Calu3 (cell line): ENCODE data around the gene F2RL1. TPM values are rescaled to one million over a fixed set of nuclear protein-coding genes. Genes with fewer than 3 reads are reported as not detected.
"Not testable (repeated sequence)": the region's sequence is repeated elsewhere in the genome, so short reads cannot be mapped to it uniquely, and the experiment has no call there.

Experiments
- BruUV-seq: library from RNA; stranded (reverse); fragments of 400-500 nt; replicated peaks from 2 replicates; lab custom pipeline; 2021; lab: Mats Ljungman, UMichigan
- CTCF ChIA-PET: fragments of 300-600 bp; sonication (Branson Sonifier 250); formaldehyde crosslinking; loops from one replicate; lab custom pipeline; 2022; ENCODE audit warnings: antibody characterized with exemption; lab: Charles Lee
- DNase-seq: peaks from one replicate; pipeline ENCODE4 v3.0.0; 2022
- H3K27ac Mint-ChIP-seq: one replicate; pipeline ENCODE4 v1.8.0; 2022; ENCODE audit warnings: mixed read lengths; ENCODE audit not compliant: unreplicated experiment
- H3K27me3 Mint-ChIP-seq: one replicate; pipeline ENCODE4 v1.8.0; 2022; ENCODE audit warnings: mixed read lengths; ENCODE audit not compliant: unreplicated experiment
- H3K36me3 Mint-ChIP-seq: one replicate; pipeline ENCODE4 v1.8.0; 2022; ENCODE audit warnings: mild to moderate bottlenecking, moderate library complexity, mixed read lengths; ENCODE audit not compliant: insufficient read depth, unreplicated experiment
- H3K4me1 Mint-ChIP-seq: one replicate; pipeline ENCODE4 v1.8.0; 2022; ENCODE audit warnings: mild to moderate bottlenecking, low read depth, mixed read lengths; ENCODE audit not compliant: unreplicated experiment
- H3K4me3 Mint-ChIP-seq: one replicate; pipeline ENCODE4 v1.8.0; 2022; ENCODE audit warnings: mild to moderate bottlenecking, low read depth, moderate library complexity, mixed read lengths; ENCODE audit not compliant: unreplicated experiment
- H3K9me3 Mint-ChIP-seq: one replicate; pipeline ENCODE4 v1.8.0; 2022; ENCODE audit warnings: low read depth, mixed read lengths; ENCODE audit not compliant: unreplicated experiment
- CTCF ChIP-seq: fragments of 200-600 bp; IDR thresholded peaks from one replicate; pipeline ENCODE4 v1.8.0; 2022; ENCODE audit warnings: antibody characterized with exemption; ENCODE audit not compliant: unreplicated experiment
- intact Hi-C: fragments of 100-400 bp; cut with micrococcal nuclease; formaldehyde crosslinking; loops from one replicate; pipeline ENCODE4 v1.10.0; 2022; ENCODE audit not compliant: unreplicated experiment
- total RNA-seq: library from RNA; stranded (reverse); gene quantifications from 2 replicates; pipeline ENCODE4 v1.2.3, GENCODE V29; 2022

F2RL1 gene
- total RNA-seq, 1 experiment from 2014 or later: 122 TPM

DNA sequence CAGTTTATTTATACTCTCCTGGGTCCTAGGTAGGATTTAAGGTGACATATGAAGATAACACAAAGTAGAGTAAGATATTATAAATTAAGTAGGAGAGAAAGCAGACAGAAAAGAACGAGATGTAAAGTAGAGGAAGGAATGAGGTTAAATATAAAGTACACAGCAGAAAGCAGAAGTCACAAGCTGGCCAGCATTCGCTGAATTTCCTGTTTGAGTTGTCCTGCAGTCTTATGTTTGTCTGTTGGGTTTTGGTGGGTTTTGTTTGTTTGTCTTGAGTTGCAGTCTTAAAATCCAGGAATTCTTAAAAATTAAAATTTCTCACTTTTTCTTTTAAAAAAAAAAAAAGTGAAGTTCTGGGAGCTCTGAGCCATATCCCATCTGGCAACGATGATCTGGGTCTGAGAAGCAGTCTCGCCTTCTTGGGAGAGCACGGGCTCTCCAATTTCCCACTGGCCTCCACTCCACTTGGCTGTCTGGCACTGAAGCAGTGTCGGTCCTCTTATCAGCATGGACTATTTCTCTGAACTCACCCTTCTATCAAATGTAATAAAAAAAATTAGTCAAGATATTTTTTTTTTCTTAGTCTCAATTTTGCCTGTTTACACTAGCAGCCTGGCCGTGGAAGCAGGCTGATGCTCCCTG lies 33.0 kb downstream of the F2RL1 start:
- H3K36me3 Mint-ChIP-seq: no peaks in the 10 kb centered on the region
- no peak overlapping the region for H3K27ac Mint-ChIP-seq
- DNase-seq: no peak
- TF ChIP-seq CTCF: no peak
- H3K4me1 Mint-ChIP-seq: peaks cover 26% of the 10 kb centered on the region
- no peak overlapping the region for H3K4me3 Mint-ChIP-seq
- no peaks in the 10 kb centered on the region for H3K27me3 Mint-ChIP-seq
- peaks cover 3% of the 10 kb centered on the region for H3K9me3 Mint-ChIP-seq
- CTCF ChIA-PET: interaction anchor here (0.6 to 0.7 kb wide), 2 partner anchors 11 to 63 kb away, joined by 3 to 7 read pairs; no protein-coding TSS in a partner anchor
- BruUV-seq: no TSS peak
- intact Hi-C loops: no loop called here

- Mint-ChIP-seq H3K36me3 (no peaks in the 10 kb centered on the region), H3K27me3 (no peaks in the 10 kb centered on the region), H3K4me1 (peaks cover 29% of the 10 kb centered on the region), H3K4me3 (no peak overlapping the region), H3K27ac (no peak overlapping the region), H3K9me3 (peaks cover 3% of the 10 kb centered on the region)
- intact Hi-C loops: no loop called here
- CTCF ChIA-PET: interaction anchor here (0.6 to 0.7 kb wide), 2 partner anchors 68 to 124 kb away, joined by 3 read pairs; no protein-coding TSS in a partner anchor
- BruUV-seq: no TSS peak
- no peak for TF ChIP-seq CTCF
- DNase-seq: no peak
Measured at GRCh38 chr5:76852772-76853171, 33.9 kb downstream of the F2RL1 start.

GRCh38 chr5:76853741-76854140 lies 34.9 kb downstream of the F2RL1 start:
- DNase-seq, H3K4me3 Mint-ChIP-seq, H3K36me3 Mint-ChIP-seq, CTCF ChIA-PET, intact Hi-C loops, H3K27me3 Mint-ChIP-seq, H3K9me3 Mint-ChIP-seq, BruUV-seq, H3K27ac Mint-ChIP-seq: not testable (repeated sequence)
- peaks cover 29% of the 10 kb centered on the region for H3K4me1 Mint-ChIP-seq

DNA sequence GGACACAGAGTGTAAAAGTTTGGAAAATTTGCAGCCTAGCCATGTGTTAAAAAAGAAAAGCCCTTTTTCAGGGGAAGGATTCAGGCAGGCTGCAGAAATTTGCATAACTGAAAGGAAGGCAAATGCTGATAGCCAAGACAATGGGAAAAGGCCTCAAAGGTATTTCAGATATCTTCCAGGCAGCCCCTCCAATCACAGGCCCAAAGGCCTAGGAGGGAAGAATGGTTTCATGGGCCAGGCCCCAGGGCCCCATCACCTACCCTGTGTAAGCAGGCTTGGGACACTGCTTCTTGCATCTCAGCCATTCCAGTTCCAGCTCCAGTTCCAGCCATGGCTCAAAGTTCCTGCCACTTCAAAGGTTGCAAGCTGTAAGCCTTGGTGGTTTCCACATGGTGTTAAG lies 35.8 kb downstream of the F2RL1 start:
- Mint-ChIP-seq H3K27ac (no peak overlapping the region), H3K9me3 (peaks cover 3% of the 10 kb centered on the region), H3K4me3 (no peak overlapping the region), H3K36me3 (no peaks in the 10 kb centered on the region), H3K27me3 (no peaks in the 10 kb centered on the region), H3K4me1 (peaks cover 26% of the 10 kb centered on the region)
- BruUV-seq: no TSS peak
- CTCF ChIA-PET: no interaction called here
- DNase-seq: no peak
- no peak for TF ChIP-seq CTCF
- intact Hi-C loops: no loop called here

DNA sequence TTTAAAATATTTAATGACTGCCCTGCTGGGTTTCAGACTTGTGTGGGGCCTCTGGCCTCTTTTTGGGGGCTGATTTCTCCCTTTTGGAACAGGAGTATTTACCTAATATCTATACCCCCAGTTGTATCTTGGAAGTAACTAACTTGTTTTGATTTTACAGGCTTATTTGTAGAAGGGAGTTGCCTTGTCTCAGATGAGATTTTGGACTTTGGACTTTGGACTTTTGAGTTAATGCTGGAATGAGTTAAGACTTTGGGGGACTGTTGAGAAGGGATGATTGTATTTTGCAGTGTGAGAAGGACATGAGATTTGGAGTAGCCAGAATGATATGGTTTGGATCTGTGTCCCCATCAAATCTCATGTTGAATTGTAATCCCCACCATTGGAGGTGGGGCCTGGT lies 36.7 kb downstream of the F2RL1 start:
- H3K4me1 Mint-ChIP-seq: peaks cover 21% of the 10 kb centered on the region
- H3K27me3 Mint-ChIP-seq, DNase-seq, H3K9me3 Mint-ChIP-seq, H3K4me3 Mint-ChIP-seq, intact Hi-C loops, BruUV-seq, H3K27ac Mint-ChIP-seq, H3K36me3 Mint-ChIP-seq: not testable (repeated sequence)
- CTCF ChIA-PET: interaction anchor here (0.6 kb wide), 1 partner anchor 250 kb away, joined by 3 read pairs; no protein-coding TSS in a partner anchor
